ENCODE results near the gene CPTP.

The CPTP gene

GRCh38 chr1:1324524-1325287 lies at the start of gene CPTP, which contains the start of gene INTS11:
TSS of gene CPTP (plus strand) at chr1:1324802. CDS start at chr1:1326911, 2,109 bp downstream.
TSS of gene INTS11 (minus strand) at chr1:1324660. CDS start at chr1:1324608, 52 bp downstream.
- H3K36me3 ChIP-seq (ENCODE audit: low read depth): peaks cover 18% of the 10 kb centered on the region
- ATAC-seq (ENCODE audit: low read depth): peak; percentile 68
- peak; percentile 94 for DNase-seq (ENCODE audit: low spot score)

GRCh38 chr1:1274931-1275431 lies 49.6 kb upstream of the CPTP start:
- Histone ChIP-seq H3K9me3 (ENCODE audit: severe bottlenecking) (no peaks in the 10 kb centered on the region), H3K36me3 (ENCODE audit: low read depth) (peaks cover 11% of the 10 kb centered on the region), H3K4me1 (ENCODE audit: insufficient read depth, poor library complexity, severe bottlenecking) (peaks cover 8% of the 10 kb centered on the region), H3K27ac (ENCODE audit: poor library complexity, severe bottlenecking) (no peak overlapping the region), H3K27me3 (ENCODE audit: insufficient read depth, poor library complexity, severe bottlenecking) (no peaks in the 10 kb centered on the region), H3K4me3 (ENCODE audit: severe bottlenecking) (no peak overlapping the region)
- DNase-seq (ENCODE audit: low spot score) (peak; percentile 53), ATAC-seq (ENCODE audit: low read depth) (no peak)
- no peak for TF ChIP-seq CTCF (IDR thresholded peaks at IDR 0.05; ENCODE audit: poor library complexity, severe bottlenecking)

More at GRCh38 chr1:1324524-1325287, at the start of gene CPTP, which contains the start of gene INTS11:
- no peak for TF ChIP-seq CTCF (IDR thresholded peaks at IDR 0.05; ENCODE audit: poor library complexity, severe bottlenecking)
- H3K9me3 ChIP-seq (ENCODE audit: severe bottlenecking): no peaks in the 10 kb centered on the region
- H3K4me1 ChIP-seq (ENCODE audit: insufficient read depth, poor library complexity, severe bottlenecking): no peaks in the 10 kb centered on the region
- no peaks in the 10 kb centered on the region for H3K27me3 ChIP-seq (ENCODE audit: insufficient read depth, poor library complexity, severe bottlenecking)
- peak within 1 kb of the TSS; percentile 100 for H3K4me3 ChIP-seq (ENCODE audit: severe bottlenecking)
- peak within 1 kb of the TSS; percentile 72 for H3K27ac ChIP-seq (ENCODE audit: poor library complexity, severe bottlenecking)

- ATAC-seq (ENCODE audit: low read depth) (no peak), DNase-seq (ENCODE audit: low spot score) (no peak)
- H3K4me1 ChIP-seq (ENCODE audit: insufficient read depth, poor library complexity, severe bottlenecking): peaks cover 8% of the 10 kb centered on the region
- H3K36me3 ChIP-seq (ENCODE audit: low read depth): peaks cover 9% of the 10 kb centered on the region
- TF ChIP-seq CTCF (IDR thresholded peaks at IDR 0.05; ENCODE audit: poor library complexity, severe bottlenecking): no peak
- no peak overlapping the region for H3K27ac ChIP-seq (ENCODE audit: poor library complexity, severe bottlenecking)
- H3K27me3 ChIP-seq (ENCODE audit: insufficient read depth, poor library complexity, severe bottlenecking): no peaks in the 10 kb centered on the region
- no peak overlapping the region for H3K4me3 ChIP-seq (ENCODE audit: severe bottlenecking)
- no peaks in the 10 kb centered on the region for H3K9me3 ChIP-seq (ENCODE audit: severe bottlenecking)
These were observed 48.8 kb upstream of the CPTP start for GRCh38 chr1:1275836-1276235.

GRCh38 chr1:1278620-1279019 lies 46.0 kb upstream of the CPTP start:
- no peaks in the 10 kb centered on the region for H3K4me1 ChIP-seq (ENCODE audit: insufficient read depth, poor library complexity, severe bottlenecking)
- no peaks in the 10 kb centered on the region for H3K9me3 ChIP-seq (ENCODE audit: severe bottlenecking)
- ATAC-seq (ENCODE audit: low read depth) (no peak), DNase-seq (ENCODE audit: low spot score) (no peak)
- H3K27me3 ChIP-seq (ENCODE audit: insufficient read depth, poor library complexity, severe bottlenecking): no peaks in the 10 kb centered on the region
- TF ChIP-seq CTCF (IDR thresholded peaks at IDR 0.05; ENCODE audit: poor library complexity, severe bottlenecking): no peak
- no peak overlapping the region for H3K4me3 ChIP-seq (ENCODE audit: severe bottlenecking)
- H3K36me3 ChIP-seq (ENCODE audit: low read depth): no peaks in the 10 kb centered on the region
- no peak overlapping the region for H3K27ac ChIP-seq (ENCODE audit: poor library complexity, severe bottlenecking)

- Histone ChIP-seq H3K27me3 (ENCODE audit: insufficient read depth, poor library complexity, severe bottlenecking) (no peaks in the 10 kb centered on the region), H3K27ac (ENCODE audit: poor library complexity, severe bottlenecking) (no peak overlapping the region), H3K9me3 (ENCODE audit: severe bottlenecking) (no peaks in the 10 kb centered on the region), H3K4me1 (ENCODE audit: insufficient read depth, poor library complexity, severe bottlenecking) (no peaks in the 10 kb centered on the region), H3K4me3 (ENCODE audit: severe bottlenecking) (no peak overlapping the region), H3K36me3 (ENCODE audit: low read depth) (no peaks in the 10 kb centered on the region)
- DNase-seq (ENCODE audit: low spot score) (no peak), ATAC-seq (ENCODE audit: low read depth) (no peak)
- TF ChIP-seq CTCF (IDR thresholded peaks at IDR 0.05; ENCODE audit: poor library complexity, severe bottlenecking): no peak
These were observed 45.6 kb upstream of the CPTP start for GRCh38 chr1:1279028-1279427.
